HG03432 (cell line): ENCODE results near the gene ATP4A.
A peak's percentile ranks its signal among the peaks of the same experiment; 100 is the strongest.

ENCODE experiments used
- ATAC-seq: cut with Tn5 transposase; IDR thresholded peaks from one replicate; pipeline ENCODE4 v1.9.1; 2021; ENCODE audit warnings: mild to moderate bottlenecking, moderate library complexity; ENCODE audit not compliant: unreplicated experiment

Gene ATP4A

GRCh38 chr19:35528218-35529038, 35.0 kb downstream of the ATP4A start, which contains the start of gene SBSN:
Gene SBSN (minus strand): TSS chr19:35528311. CDS start chr19:35528281, 30 bp downstream.
- ATAC-seq: no peak

GRCh38 chr19:35525873-35526272, 37.6 kb downstream of the ATP4A start:
- no peak for ATAC-seq

GRCh38 chr19:35524181-35524837, 39.1 kb downstream of the ATP4A start:
- ATAC-seq: no peak

- ATAC-seq: no peak
These were observed 40.6 kb downstream of the ATP4A start for GRCh38 chr19:35522745-35523327.

GRCh38 chr19:35521124-35521743, 42.2 kb downstream of the ATP4A start:
- ATAC-seq: no peak

GRCh38 chr19:35519291-35519690, 44.2 kb downstream of the ATP4A start:
- no peak for ATAC-seq

- no peak for ATAC-seq
These were observed 45.1 kb downstream of the ATP4A start for GRCh38 chr19:35518313-35518712.

- ATAC-seq: no peak
These were observed 46.1 kb downstream of the ATP4A start for GRCh38 chr19:35517342-35517741.

GRCh38 chr19:35516310-35516709, 47.1 kb downstream of the ATP4A start:
- no peak for ATAC-seq

- no peak for ATAC-seq
These were observed 49.1 kb downstream of the ATP4A start for GRCh38 chr19:35514282-35514809.

- ATAC-seq: no peak
These were observed 49.7 kb downstream of the ATP4A start, which contains the start of gene DMKN for GRCh38 chr19:35513628-35514281. Gene DMKN (minus strand): TSS chr19:35513649. CDS start chr19:35513475, 174 bp downstream.

- no peak for ATAC-seq
These were observed 50.4 kb downstream of the ATP4A start for GRCh38 chr19:35512831-35513627.

GRCh38 chr19:35511337-35511736, 52.1 kb downstream of the ATP4A start:
- no peak for ATAC-seq

- ATAC-seq: no peak
These were observed 52.9 kb downstream of the ATP4A start for GRCh38 chr19:35510626-35510964.

GRCh38 chr19:35509861-35510625, 53.4 kb downstream of the ATP4A start:
- peak; percentile 64 for ATAC-seq

GRCh38 chr19:35509018-35509652, 54.3 kb downstream of the ATP4A start:
- no peak for ATAC-seq

GRCh38 chr19:35508129-35508528, 55.3 kb downstream of the ATP4A start:
- ATAC-seq: no peak

- no peak for ATAC-seq
These were observed 55.9 kb downstream of the ATP4A start for GRCh38 chr19:35507561-35507960.

- no peak for ATAC-seq
These were observed 57.4 kb downstream of the ATP4A start for GRCh38 chr19:35506011-35506410.
